ENCODE results near the gene UBAC1. TPM values are rescaled to one million over a fixed set of nuclear protein-coding genes. Genes with fewer than 3 reads are reported as not detected.

Gene UBAC1
- total and polyA plus RNA-seq, 9 of the 15 experiments (the other 6 are each of a cell fraction or from before 2014, with no cell fraction given), result 94.0 to 399 (median 228) TPM

- no peak for TF ChIP-seq CBX8 (IDR thresholded peaks at IDR 0.05; ENCODE audit: borderline replicate concordance, extremely low read depth, low read depth, low read length, poor library complexity, severe bottlenecking)
- peak; percentile 95 for TF ChIP-seq CREB3L1 (IDR thresholded peaks at IDR 0.05; ENCODE audit: borderline replicate concordance, low read depth)
- TF ChIP-seq IRF9 (tag; IDR thresholded peaks at IDR 0.05), result no peak
- no peak for TF ChIP-seq MAFK (IDR thresholded peaks at IDR 0.05; ENCODE audit: low read length)
- TF ChIP-seq ZNF354B (CRISPR knock-in tag; IDR thresholded peaks at IDR 0.05), result no peak
- no peak for TF ChIP-seq REST (IDR thresholded peaks at IDR 0.05; ENCODE audit: borderline replicate concordance)
- no peak for TF ChIP-seq REST (CRISPR knock-in tag; IDR thresholded peaks at IDR 0.05; ENCODE audit: low read depth)
- 0 out of 2 replicates have a peak, but pooled peaks have one; percentile 51 for TF ChIP-seq RNF2 (IDR thresholded peaks at IDR 0.05)
- TF ChIP-seq PATZ1 (CRISPR knock-in tag; IDR thresholded peaks at IDR 0.05; ENCODE audit: borderline replicate concordance), result no peak
- no peak for TF ChIP-seq SMC3 (conservative IDR thresholded peaks at IDR 0.05; ENCODE audit: insufficient read depth, low read depth, low read length)
- TF ChIP-seq NCOA6 (IDR thresholded peaks at IDR 0.05), result no peak
- TF ChIP-seq ZNF197 (CRISPR knock-in tag; IDR thresholded peaks at IDR 0.05; ENCODE audit: low read depth), result peak; percentile 73; the same call in 1 of the 2 replicates
- no peak for TF ChIP-seq ZNF785 (CRISPR knock-in tag; IDR thresholded peaks at IDR 0.05)
- no peak for TF ChIP-seq KAT8 (IDR thresholded peaks at IDR 0.05; ENCODE audit: low read depth)
- TF ChIP-seq RBM15 (IDR thresholded peaks at IDR 0.05; ENCODE audit: insufficient read depth, low read length), result no peak
- no peak for TF ChIP-seq PURB (CRISPR knock-in tag; IDR thresholded peaks at IDR 0.05; ENCODE audit: low read depth)
- TF ChIP-seq NELFE (IDR thresholded peaks at IDR 0.05; ENCODE audit: insufficient read depth, insufficient read length), result no peak
These were observed at the start of gene UBAC1 (continued) for GRCh38 chr9:135961277-135961715.
